ENCODE measurements around the gene C11orf24. TPM values are rescaled to one million over a fixed set of nuclear protein-coding genes. Genes with fewer than 3 reads are reported as not detected.
A peak's percentile ranks its signal among the peaks of the same experiment; 100 is the strongest.

Gene C11orf24
- total RNA-seq, 3 donors from 2014 or later: 51.8 to 83.2 (median 53.2) TPM

- Histone ChIP-seq H3K36me3 (ENCODE audit: low read depth) (no peaks in the 10 kb centered on the region), H3K4me3 (no peak overlapping the region), H3K9me3 (no peaks in the 10 kb centered on the region), H3K4me1 (ENCODE audit: low read depth) (no peaks in the 10 kb centered on the region)
- ATAC-seq (peak; percentile 56), DNase-seq (no peak)
- TF ChIP-seq, protein P1, sequence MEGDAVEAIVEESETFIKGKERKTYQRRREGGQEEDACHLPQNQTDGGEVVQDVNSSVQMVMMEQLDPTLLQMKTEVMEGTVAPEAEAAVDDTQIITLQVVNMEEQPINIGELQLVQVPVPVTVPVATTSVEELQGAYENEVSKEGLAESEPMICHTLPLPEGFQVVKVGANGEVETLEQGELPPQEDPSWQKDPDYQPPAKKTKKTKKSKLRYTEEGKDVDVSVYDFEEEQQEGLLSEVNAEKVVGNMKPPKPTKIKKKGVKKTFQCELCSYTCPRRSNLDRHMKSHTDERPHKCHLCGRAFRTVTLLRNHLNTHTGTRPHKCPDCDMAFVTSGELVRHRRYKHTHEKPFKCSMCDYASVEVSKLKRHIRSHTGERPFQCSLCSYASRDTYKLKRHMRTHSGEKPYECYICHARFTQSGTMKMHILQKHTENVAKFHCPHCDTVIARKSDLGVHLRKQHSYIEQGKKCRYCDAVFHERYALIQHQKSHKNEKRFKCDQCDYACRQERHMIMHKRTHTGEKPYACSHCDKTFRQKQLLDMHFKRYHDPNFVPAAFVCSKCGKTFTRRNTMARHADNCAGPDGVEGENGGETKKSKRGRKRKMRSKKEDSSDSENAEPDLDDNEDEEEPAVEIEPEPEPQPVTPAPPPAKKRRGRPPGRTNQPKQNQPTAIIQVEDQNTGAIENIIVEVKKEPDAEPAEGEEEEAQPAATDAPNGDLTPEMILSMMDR (IDR thresholded peaks at IDR 0.05): no peak
- intact Hi-C loops (cut with DNase I, micrococcal nuclease): no loop called here
Measured at GRCh38 chr11:68282141-68282860, 10.5 kb upstream of the C11orf24 start.

GRCh38 chr11:68279676-68280075 is 7.9 kb upstream of the C11orf24 start:
- Histone ChIP-seq H3K4me1 (ENCODE audit: low read depth) (no peaks in the 10 kb centered on the region), H3K36me3 (ENCODE audit: low read depth) (no peaks in the 10 kb centered on the region), H3K9me3 (no peaks in the 10 kb centered on the region), H3K4me3 (no peak overlapping the region)
- ATAC-seq (no peak), DNase-seq (no peak)
- intact Hi-C loops (cut with DNase I, micrococcal nuclease): loop anchor here in 1 of 2 donors (10.0 kb wide), 1 partner anchor 105 kb away; no protein-coding TSS in a partner anchor
- TF ChIP-seq, protein P1 (IDR thresholded peaks at IDR 0.05): no peak

GRCh38 chr11:68276861-68277260 is 5.1 kb upstream of the C11orf24 start:
- no peak for ATAC-seq
- H3K4me1 ChIP-seq (ENCODE audit: low read depth): no peaks in the 10 kb centered on the region
- intact Hi-C loops (cut with DNase I, micrococcal nuclease): loop anchor here in 1 of 2 donors (10.0 kb wide), 1 partner anchor 108 kb away; no protein-coding TSS in a partner anchor
- H3K9me3 ChIP-seq: no peaks in the 10 kb centered on the region
- H3K36me3 ChIP-seq (ENCODE audit: low read depth): no peaks in the 10 kb centered on the region
- H3K4me3 ChIP-seq: no peak overlapping the region
- TF ChIP-seq, protein P1 (IDR thresholded peaks at IDR 0.05): no peak
- DNase-seq: no peak

DNA sequence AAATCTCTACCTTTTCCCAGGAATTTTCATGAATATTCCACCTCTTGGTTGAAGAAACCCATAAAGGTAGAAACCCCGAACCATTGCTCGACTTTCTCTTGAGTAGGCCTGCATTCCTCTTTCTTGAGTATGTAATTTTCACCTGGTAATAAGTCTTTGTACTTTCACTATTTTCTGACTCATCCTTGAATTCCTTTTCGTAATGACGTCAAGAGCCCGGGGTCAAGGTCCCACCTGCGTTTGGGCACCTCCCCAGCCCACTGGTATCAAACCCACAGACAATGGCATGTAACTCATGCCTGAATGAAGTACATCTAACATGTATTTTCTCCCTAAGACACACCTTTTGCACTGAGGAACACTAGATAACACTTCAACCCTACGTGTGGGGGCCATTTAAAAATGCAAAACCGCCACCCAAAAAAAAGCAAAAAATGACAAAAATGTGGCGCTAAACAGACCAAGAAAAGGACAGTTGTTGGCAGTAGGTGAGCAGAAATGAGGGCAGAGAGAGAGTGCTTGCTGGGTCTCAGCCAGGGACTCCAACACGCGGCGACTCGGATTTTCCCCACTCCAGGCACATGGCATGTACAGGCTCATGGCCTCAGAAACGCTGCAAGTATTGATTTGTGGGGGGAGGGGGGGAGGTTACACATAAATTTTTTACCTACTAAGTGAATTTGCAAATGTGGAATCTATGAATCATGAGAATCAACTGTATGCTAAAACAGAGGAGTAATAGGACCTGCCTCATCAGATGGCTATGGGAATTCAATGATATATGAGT is 4.1 kb upstream of the C11orf24 start:
- TF ChIP-seq, protein P1 (IDR thresholded peaks at IDR 0.05): no peak
- no peaks in the 10 kb centered on the region for H3K36me3 ChIP-seq (ENCODE audit: low read depth)
- DNase-seq (no peak), ATAC-seq (no peak)
- no peaks in the 10 kb centered on the region for H3K4me1 ChIP-seq (ENCODE audit: low read depth)
- no peaks in the 10 kb centered on the region for H3K9me3 ChIP-seq
- no peak overlapping the region for H3K4me3 ChIP-seq
- intact Hi-C loops (cut with DNase I, micrococcal nuclease): loop anchor here in 1 of 2 donors (10.0 kb wide), 1 partner anchor 109 kb away; no protein-coding TSS in a partner anchor

DNA sequence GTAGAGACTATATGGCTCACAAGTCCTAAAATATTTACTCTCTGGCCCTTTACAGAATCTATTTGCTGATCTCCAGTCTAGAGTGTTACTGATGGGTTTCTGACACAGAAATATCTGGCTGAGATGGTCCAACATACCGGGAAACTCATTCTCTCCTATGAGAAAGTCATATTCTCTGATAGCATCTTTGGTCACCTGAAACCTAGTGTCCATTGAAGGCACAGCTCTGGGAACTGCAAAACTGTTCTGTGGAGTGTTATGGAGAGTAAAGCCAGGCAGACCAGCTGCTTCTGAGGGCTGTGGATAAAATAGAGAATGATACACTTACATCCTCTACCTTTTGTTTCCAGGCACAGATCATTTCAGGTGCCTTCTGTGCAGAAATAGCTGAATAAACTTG is 2.5 kb upstream of the C11orf24 start:
- no peak for ATAC-seq
- no peak for DNase-seq
- no peaks in the 10 kb centered on the region for H3K9me3 ChIP-seq
- H3K36me3 ChIP-seq (ENCODE audit: low read depth): no peaks in the 10 kb centered on the region
- peaks cover 10% of the 10 kb centered on the region for H3K4me1 ChIP-seq (ENCODE audit: low read depth)
- no peak overlapping the region for H3K4me3 ChIP-seq
- TF ChIP-seq, protein P1 (IDR thresholded peaks at IDR 0.05): no peak
- intact Hi-C loops (cut with DNase I, micrococcal nuclease): loop anchor here in 1 of 2 donors (10.0 kb wide), 1 partner anchor 110 kb away; no protein-coding TSS in a partner anchor
